ENCODE results near the gene GUCY1A2. TPM values are rescaled to one million over a fixed set of nuclear protein-coding genes. Genes with fewer than 3 reads are reported as not detected.

GUCY1A2 gene
- total and polyA plus RNA-seq, 12 donors, result 0.68 to 18.5 (median 8.1) TPM

DNA sequence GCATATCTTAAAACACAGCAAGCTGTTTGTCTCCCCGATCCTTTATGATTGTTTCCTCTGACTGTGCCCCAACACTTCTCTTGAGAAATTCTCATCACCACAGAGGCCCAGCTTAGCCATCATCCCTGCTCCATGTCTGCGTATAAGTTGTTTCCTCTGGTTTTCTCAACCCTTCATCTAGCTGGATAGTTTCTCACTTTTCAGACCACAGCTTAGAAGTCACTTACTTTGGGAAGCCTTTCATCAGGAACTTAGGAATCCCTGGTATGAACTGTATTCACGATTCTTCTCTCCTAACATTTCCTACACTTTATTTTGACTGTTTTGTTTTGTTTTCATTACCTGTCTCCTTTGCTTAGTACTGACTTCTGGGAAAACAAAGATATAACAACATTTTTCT is 295.2 kb downstream of the GUCY1A2 start:
- TF ChIP-seq, protein P1, sequence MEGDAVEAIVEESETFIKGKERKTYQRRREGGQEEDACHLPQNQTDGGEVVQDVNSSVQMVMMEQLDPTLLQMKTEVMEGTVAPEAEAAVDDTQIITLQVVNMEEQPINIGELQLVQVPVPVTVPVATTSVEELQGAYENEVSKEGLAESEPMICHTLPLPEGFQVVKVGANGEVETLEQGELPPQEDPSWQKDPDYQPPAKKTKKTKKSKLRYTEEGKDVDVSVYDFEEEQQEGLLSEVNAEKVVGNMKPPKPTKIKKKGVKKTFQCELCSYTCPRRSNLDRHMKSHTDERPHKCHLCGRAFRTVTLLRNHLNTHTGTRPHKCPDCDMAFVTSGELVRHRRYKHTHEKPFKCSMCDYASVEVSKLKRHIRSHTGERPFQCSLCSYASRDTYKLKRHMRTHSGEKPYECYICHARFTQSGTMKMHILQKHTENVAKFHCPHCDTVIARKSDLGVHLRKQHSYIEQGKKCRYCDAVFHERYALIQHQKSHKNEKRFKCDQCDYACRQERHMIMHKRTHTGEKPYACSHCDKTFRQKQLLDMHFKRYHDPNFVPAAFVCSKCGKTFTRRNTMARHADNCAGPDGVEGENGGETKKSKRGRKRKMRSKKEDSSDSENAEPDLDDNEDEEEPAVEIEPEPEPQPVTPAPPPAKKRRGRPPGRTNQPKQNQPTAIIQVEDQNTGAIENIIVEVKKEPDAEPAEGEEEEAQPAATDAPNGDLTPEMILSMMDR (IDR thresholded peaks at IDR 0.05), result no peak
- DNase-seq, result no peak
- Histone ChIP-seq H3K36me3 (no peaks in the 10 kb centered on the region), H3K4me3 (no peak overlapping the region), H3K27me3 (no peaks in the 10 kb centered on the region), H3K9me3 (no peaks in the 10 kb centered on the region), H3K4me1 (no peaks in the 10 kb centered on the region), H3K27ac (no peak overlapping the region)
- WGBS, 2 donors, result 64 to 67% methylated on average over 3 of the region's 3 CpGs
- no peak for ATAC-seq
- intact Hi-C loops (cut with DNase I), result loop anchor here in 8 of 10 donors (5.0 to 10.0 kb wide), 5 partner anchors 249 to 322 kb away; partner anchors contain the start of gene GUCY1A2 (in 5 of the 8)

DNA sequence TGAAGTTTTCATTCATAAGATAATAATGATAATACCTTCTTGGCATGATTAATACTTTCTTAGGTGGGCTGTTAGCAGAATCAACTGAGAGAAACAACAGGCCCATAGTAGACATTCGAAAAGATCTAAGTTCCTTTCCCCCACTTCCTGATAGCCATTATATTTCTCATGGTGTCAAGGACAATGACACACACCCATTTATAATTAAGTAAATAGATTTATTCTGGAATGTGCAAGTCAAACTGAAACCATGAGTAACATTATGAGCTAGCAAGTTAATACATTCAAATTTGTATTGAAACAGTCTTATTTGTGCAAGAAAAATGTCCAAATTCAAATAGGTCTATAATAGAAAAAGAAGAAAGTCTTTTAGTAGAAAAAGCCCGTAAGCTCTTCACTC is 301.1 kb downstream of the GUCY1A2 start:
- 73 to 80% methylated on average over 2 of the region's 2 CpGs for WGBS, 2 donors
- Histone ChIP-seq H3K4me1 (no peaks in the 10 kb centered on the region), H3K36me3 (no peaks in the 10 kb centered on the region), H3K4me3 (no peak overlapping the region), H3K27ac (no peak overlapping the region), H3K9me3 (no peaks in the 10 kb centered on the region), H3K27me3 (no peaks in the 10 kb centered on the region)
- DNase-seq, result no peak
- ATAC-seq, result no peak
- intact Hi-C loops (cut with DNase I), result no loop called here
- TF ChIP-seq, protein P1 (IDR thresholded peaks at IDR 0.05), result no peak

DNA sequence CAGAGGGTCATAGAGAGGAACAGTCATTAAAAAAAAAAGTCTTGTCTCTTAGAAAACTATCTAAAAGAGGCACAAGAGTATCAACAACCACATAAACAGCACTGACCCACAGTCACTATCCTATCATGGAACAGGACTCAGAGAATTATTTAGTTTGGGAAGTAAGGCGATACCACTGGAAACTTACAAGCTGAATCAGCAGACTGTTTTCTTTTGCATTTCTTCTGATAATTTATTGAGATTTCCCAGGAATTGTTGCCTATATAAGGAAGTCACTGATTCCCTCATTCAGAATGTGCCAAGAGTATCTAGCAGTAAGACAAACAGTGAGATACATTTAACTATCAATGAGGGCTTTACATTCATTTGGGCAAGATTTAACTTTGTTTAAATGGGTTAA is 304.1 kb downstream of the GUCY1A2 start:
- Histone ChIP-seq H3K4me3 (no peak overlapping the region), H3K27me3 (no peaks in the 10 kb centered on the region), H3K27ac (no peak overlapping the region), H3K4me1 (no peaks in the 10 kb centered on the region), H3K36me3 (no peaks in the 10 kb centered on the region), H3K9me3 (no peaks in the 10 kb centered on the region)
- ATAC-seq, result no peak
- no peak for DNase-seq
- TF ChIP-seq, protein P1 (IDR thresholded peaks at IDR 0.05), result no peak
- intact Hi-C loops (cut with DNase I), result loop anchor here in 1 of 10 donors (5.0 kb wide), 1 partner anchor 278 kb away; no protein-coding TSS in a partner anchor
- WGBS, 2 donors, result 58 to 80% methylated on average over 1 of the region's 1 CpG

DNA sequence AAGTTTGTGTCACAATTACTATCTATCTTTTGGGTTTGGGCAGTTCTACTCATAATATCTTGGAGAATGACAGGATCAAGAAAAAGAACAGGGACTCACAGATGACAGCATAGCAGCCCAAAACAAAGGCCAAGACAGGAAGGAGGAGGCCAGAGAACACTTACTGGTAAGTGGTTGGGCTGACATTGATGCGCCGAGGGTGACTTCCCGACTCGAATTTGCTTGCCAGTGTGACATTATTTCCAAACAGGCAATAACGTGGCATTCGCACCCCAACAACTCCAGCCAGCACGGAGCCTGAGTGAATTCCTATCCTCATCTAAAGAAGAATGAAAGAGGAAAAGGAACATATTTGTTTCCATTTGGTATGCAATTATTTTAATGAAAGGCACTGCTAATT is 309.9 kb downstream of the GUCY1A2 start:
- TF ChIP-seq, protein P1 (IDR thresholded peaks at IDR 0.05), result no peak
- Histone ChIP-seq H3K27ac (no peak overlapping the region), H3K4me3 (no peak overlapping the region), H3K36me3 (no peaks in the 10 kb centered on the region), H3K9me3 (no peaks in the 10 kb centered on the region), H3K27me3 (no peaks in the 10 kb centered on the region), H3K4me1 (no peaks in the 10 kb centered on the region)
- no peak for ATAC-seq
- intact Hi-C loops (cut with DNase I), result no loop called here
- DNase-seq, result no peak
- 56 to 73% methylated on average over 7 of the region's 7 CpGs for WGBS, 2 donors
